GM20431 (cell line): ENCODE results near the gene PRPF40B.

Source experiments
- in situ Hi-C: fragments of 300-500 bp; cut with MseI, MboI; formaldehyde crosslinking; loops from one replicate; pipeline ENCODE4 v1.15.0; 2020; ENCODE audit warnings: low sequenced_read_pairs; ENCODE audit not compliant: unreplicated experiment

Gene PRPF40B

GRCh38 chr12:49674318-49674981 lies 51.1 kb downstream of the PRPF40B start:
- in situ Hi-C loops, result no loop called here

DNA sequence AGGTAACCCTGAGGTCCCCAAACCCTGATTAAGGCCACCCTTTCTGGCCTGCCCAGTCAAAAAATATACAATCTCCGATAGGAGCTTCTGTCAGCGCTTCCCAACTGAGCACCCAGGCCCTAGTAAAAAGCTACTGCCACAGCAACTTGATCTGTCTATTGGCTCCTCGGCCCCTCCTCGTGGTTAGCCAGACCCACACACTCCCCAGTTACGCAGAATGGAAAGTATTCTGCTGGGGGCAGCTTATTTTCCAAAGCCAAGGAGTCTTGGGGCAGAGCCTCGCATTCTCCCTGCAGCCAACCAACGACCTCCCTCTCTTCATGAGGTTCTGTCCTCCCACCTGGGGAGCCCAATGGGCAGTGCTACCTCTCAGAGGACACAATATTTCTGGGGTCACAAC lies 51.8 kb downstream of the PRPF40B start:
- in situ Hi-C loops, result no loop called here

DNA sequence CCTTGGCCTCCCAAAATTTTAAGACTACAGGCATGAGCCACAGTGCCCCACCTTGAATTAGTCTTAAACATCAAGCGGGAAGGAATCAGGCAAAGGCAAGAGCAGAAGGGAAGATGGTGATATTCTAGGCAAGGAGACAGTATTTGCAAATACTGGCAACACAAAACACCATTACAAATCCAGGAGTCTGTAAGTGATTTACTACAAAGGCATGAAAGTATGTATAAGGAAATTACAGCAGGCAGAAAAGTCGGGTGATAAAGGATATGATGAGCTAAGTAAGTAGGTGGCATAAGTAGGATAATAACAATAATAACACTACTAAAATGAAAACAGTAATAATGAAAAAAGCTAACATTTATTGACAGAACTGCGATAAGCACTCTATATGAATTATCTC lies 55.4 kb downstream of the PRPF40B start:
- in situ Hi-C loops, result no loop called here

GRCh38 chr12:49680075-49680474 lies 56.7 kb downstream of the PRPF40B start:
- in situ Hi-C loops, result no loop called here

DNA sequence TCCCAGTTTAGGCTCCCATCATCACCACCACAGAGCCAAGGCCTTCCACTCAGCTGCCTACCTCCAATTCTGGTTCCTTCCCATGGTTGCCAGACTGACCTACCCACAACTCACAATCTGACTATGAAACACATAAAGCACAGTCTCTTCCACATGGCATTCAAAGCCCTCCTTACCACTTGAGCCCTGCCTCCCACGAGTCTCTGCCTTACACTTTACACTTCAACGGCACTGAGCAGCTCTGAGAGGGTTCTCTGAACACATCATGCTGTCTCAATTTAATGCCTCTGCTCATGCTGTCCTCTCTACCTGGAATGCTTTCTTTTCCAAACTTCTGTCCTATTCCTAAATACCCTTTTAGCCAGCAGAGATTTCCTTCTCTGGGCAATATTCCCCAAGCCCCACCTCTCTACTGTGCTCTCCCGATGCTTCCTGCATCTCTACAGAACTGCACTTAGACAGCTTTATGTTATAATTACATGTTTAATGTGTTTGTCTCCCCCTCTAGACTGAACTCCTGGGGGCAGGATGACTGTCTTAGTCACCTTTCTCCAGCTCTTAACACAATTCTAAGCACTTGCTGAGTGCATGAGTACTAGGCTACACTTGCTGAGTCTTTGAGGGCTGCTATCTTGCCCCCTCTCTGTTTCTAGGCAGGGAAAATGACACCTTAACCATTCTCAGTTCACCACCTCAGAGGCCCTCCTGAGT lies 60.4 kb downstream of the PRPF40B start:
- in situ Hi-C loops, result no loop called here

DNA sequence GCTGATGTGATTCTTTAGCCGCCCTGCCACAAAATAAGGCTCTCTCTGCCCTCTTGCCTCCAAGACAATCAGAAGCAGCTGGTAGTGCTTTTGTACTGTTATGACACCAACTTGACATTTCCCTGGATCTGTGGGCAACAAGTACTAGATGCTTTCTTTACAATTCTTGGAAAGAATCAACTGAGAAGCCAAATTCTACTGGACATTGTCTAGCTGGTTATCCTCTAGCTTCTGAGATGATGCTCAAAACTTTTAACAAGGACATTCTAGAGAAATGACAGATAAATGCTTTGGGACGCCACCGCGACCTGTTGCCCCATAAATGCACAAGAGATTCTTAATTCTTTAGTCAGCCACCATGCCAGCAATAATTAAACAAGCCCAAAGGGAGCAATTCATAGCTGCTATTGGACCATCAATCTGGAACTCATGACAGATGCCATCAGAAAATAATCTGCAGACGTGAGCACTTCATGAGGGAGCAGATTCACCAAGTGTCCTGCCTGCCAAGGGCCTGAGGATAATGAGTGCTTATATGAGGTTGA lies 61.0 kb downstream of the PRPF40B start:
- in situ Hi-C loops, result no loop called here

DNA sequence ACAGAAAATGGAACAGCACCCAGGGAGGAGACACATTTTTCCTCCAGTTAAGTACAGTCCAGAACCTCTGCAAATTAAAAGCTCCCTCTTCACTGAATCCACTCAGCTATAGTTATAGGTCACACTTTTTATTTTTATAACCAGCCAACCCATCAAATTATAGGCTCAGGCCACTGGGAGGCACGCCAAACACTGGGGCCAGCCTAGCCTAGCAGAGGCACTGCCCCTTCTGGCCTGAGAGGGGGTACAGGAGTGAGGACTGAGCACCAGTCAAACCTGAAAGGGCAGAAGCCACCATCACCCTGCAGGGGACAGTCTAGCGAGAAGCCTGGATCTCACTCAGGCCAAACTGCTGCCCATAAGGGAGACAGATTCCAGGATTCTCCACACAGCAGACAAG lies 64.6 kb downstream of the PRPF40B start:
- in situ Hi-C loops, result no loop called here

DNA sequence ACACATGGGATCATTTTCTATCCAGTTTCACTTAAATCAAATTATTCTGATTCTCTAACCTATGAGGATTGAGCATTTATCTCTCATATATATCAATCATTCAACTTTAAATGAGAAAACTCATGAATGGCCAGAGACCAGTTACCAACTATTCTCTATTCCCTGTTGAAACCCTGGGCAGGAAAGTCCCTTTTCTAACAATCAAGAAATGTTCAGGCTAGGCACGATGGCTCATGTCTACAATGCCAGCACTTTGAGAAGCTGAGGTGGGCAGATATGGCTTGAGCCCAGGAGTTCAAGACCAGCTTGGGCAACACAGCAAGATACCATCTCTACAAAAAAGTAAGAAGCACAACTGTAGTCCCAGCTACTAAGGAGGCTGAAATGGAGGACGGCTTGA lies 65.9 kb downstream of the PRPF40B start:
- in situ Hi-C loops, result no loop called here

DNA sequence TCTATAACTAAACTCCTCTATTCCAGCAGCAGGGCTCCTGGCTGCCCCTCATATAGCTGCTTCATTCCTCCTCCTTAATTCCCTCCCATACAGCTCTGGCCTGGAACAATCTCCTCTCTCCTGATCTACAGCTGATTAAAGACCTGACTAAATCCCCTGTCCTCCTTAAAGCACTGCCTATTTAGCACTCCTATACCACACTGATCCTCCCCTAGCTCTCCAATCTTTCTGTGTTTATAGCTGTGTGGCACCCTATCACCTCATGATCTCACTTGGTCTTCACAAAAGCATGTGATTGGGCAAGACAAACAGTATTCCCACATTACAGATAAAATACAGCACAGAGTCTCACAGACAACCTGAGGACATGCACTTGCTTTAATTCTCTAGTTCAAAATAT lies 66.4 kb downstream of the PRPF40B start:
- in situ Hi-C loops, result no loop called here

DNA sequence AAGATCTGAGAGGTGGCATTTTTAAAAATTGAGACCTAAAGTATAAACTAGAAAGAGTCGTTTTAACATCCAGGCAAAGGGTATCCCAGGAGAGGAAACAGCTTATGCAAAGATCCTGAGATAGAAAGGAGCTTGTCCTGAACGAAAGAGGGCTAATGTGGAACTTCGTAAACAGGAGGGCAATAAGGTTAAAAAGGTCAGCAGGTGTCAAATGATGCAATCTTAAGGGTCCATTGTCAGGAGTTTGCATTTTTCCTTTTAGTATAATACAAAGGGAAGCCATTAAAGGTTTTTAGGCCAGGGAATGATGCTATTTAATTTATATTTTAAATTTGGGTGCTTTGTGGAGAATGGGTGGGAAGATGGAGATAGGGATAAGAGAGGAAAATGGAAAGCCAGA lies 69.5 kb downstream of the PRPF40B start:
- in situ Hi-C loops, result no loop called here

DNA sequence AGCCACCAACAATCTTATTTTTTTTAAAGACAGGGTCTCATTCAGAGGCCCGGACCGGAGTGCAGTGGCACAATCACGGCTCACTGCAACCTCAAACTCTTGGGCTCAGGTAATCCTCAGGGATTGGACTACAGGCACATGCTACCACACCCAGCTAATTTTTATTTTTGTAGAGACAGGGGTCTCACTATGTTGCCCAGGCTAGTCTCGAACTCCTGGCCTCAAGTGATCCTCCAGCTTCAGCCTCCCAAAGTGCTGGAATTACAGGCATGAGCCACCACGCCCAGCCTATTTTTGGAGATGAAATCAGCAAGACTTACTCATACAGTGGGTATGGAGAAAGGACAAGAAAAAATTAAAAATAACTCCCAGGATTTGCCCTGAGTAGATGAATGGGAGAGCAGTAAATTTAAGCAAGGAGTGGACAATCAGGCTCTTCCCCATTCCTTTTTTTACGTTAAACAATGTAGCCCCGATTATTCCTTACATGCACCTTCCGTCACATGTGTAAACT lies 70.6 kb downstream of the PRPF40B start:
- in situ Hi-C loops, result no loop called here
